GM12865 (cell line): ENCODE measurements around the gene ASIC1.

Experiments used
- DNase-seq: peaks from one replicate; pipeline ENCODE4 v3.0.0; 2010; ENCODE audit warnings: low read depth
- H3K4me3 ChIP-seq: 2 replicates; pipeline ENCODE4 v1.5.1; 2011; ENCODE audit warnings: mild to moderate bottlenecking, low read depth, low read length, control low read depth
- CTCF ChIP-seq: IDR thresholded peaks from 2 replicates; pipeline ENCODE4 v1.5.1; 2011; ENCODE audit warnings: low read length, control low read depth, low read depth, inconsistent platforms; ENCODE audit not compliant: insufficient read depth; ENCODE audit errors: missing control alignments

ASIC1 gene

GRCh38 chr12:50049254-50050118, 7.9 kb upstream of the ASIC1 start:
- no peak overlapping the region for H3K4me3 ChIP-seq
- no peak for DNase-seq
- TF ChIP-seq CTCF, result no peak

GRCh38 chr12:50050119-50050385, 7.3 kb upstream of the ASIC1 start:
- no peak for TF ChIP-seq CTCF
- H3K4me3 ChIP-seq, result no peak overlapping the region

GRCh38 chr12:50050410-50051098, 6.8 kb upstream of the ASIC1 start:
- TF ChIP-seq CTCF, result no peak
- H3K4me3 ChIP-seq, result no peak overlapping the region
- no peak for DNase-seq

More at GRCh38 chr12:50050119-50050385, 7.3 kb upstream of the ASIC1 start:
- DNase-seq, result no peak

GRCh38 chr12:50051101-50051806, 6.1 kb upstream of the ASIC1 start:
- no peak for TF ChIP-seq CTCF
- DNase-seq, result no peak
- H3K4me3 ChIP-seq, result no peak overlapping the region

GRCh38 chr12:50052544-50052943, 4.9 kb upstream of the ASIC1 start:
- no peak overlapping the region for H3K4me3 ChIP-seq
- no peak for TF ChIP-seq CTCF
- no peak for DNase-seq

GRCh38 chr12:50052964-50053363, 4.4 kb upstream of the ASIC1 start:
- no peak for TF ChIP-seq CTCF
- no peak for DNase-seq
- H3K4me3 ChIP-seq, result no peak overlapping the region
